ENCODE results near the gene RNU6-1. TPM values are rescaled to one million over a fixed set of nuclear protein-coding genes. Genes with fewer than 3 reads are reported as not detected.

Gene RNU6-1
- polyA plus RNA-seq, 1 of the 3 experiments (the other 2 are of a cell fraction): not detected

DNA sequence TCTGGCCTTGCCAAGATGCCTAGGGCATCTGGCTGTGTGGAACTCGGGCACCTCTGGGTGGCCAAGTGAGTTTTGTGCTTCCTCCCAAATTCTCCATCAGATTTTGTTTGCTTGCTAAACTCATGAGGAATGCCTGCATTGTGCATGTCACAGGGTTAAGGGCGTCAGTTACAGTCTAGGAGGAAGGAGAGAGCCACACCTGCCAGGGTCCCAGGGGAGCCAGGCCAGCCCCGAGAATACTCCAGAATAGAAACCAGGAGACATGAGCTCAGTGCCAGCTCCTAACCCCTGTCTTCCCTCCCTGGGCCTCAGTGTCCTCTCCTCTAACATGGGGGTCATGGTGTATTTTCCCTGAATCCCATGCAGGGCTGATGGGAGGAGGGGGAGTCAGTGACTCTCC, 36.5 kb downstream of the RNU6-1 start:
- Histone ChIP-seq H3K27ac (ENCODE audit: low read depth in 2 of 2, low read length in 1 of 2) (no peak overlapping the region), H3F3A (replicated peaks; ENCODE audit: insufficient read depth) (no peaks in the 10 kb centered on the region), H3K9ac (no peak overlapping the region), H3K27me3 (ENCODE audit: insufficient read depth) (no peaks in the 10 kb centered on the region), H3K36me3 (replicated peaks in 1 of 2; ENCODE audit: control insufficient read depth in 1 of 2, insufficient read depth in 2 of 2, low read length in 1 of 2) (no peaks in the 10 kb centered on the region), H3K4me1 (ENCODE audit: control insufficient read depth in 1 of 2, insufficient read depth in 2 of 2, low read depth in 1 of 2, low read length in 1 of 2) (peaks cover 0 to 8% of the 10 kb centered on the region in 2 experiments; a peak in 1 of 4 replicates), H3K4me3 (ENCODE audit: low read depth in 2 of 2, low read length in 1 of 2) (no peak overlapping the region), H2AFZ (ENCODE audit: low read depth) (no peak overlapping the region), H4K20me1 (ENCODE audit: insufficient read depth) (no peaks in the 10 kb centered on the region), H3K9me3 (no peaks in the 10 kb centered on the region), H3K79me2 (ENCODE audit: insufficient read depth) (no peaks in the 10 kb centered on the region), H3K4me2 (no peak overlapping the region), H3K9me2 (no peaks in the 10 kb centered on the region)
- POLR2A ChIA-PET: no interaction called here
- CTCF ChIA-PET: no interaction called here
- TF ChIP-seq SMC3 (IDR thresholded peaks at IDR 0.05; ENCODE audit: low read depth, low read length) (no peak), CTCF (IDR thresholded peaks at IDR 0.05) (no peak), ZBTB33 (IDR thresholded peaks at IDR 0.05; ENCODE audit: borderline replicate concordance, low read depth) (no peak), FOXJ3 (CRISPR knock-in tag; IDR thresholded peaks at IDR 0.05) (no peak), IRF3 (IDR thresholded peaks at IDR 0.05; ENCODE audit: low read depth, low read length) (no peak), RAD21 (IDR thresholded peaks at IDR 0.05; ENCODE audit: low read length) (no peak), ELF1 (IDR thresholded peaks at IDR 0.05) (no peak), POLR2AphosphoS5 (IDR thresholded peaks at IDR 0.05; ENCODE audit: low read depth, low read length) (no peak), GABPA (IDR thresholded peaks at IDR 0.05; ENCODE audit: low read depth) (no peak), EZH2phosphoT487 (IDR thresholded peaks at IDR 0.05; ENCODE audit: borderline replicate concordance, low read depth) (no peak), MEF2A (IDR thresholded peaks at IDR 0.05; ENCODE audit: borderline replicate concordance, low read depth) (no peak), JUND (IDR thresholded peaks at IDR 0.05) (no peak), NFIC (IDR thresholded peaks at IDR 0.05; ENCODE audit: borderline replicate concordance) (no peak), FOSL2 (IDR thresholded peaks at IDR 0.05; ENCODE audit: borderline replicate concordance, low read depth) (no peak), RFX5 (IDR thresholded peaks at IDR 0.05; ENCODE audit: low read length) (no peak), TEAD4 (IDR thresholded peaks at IDR 0.05; ENCODE audit: borderline replicate concordance, insufficient read depth) (no peak)
- TF ChIP-seq, protein P1, sequence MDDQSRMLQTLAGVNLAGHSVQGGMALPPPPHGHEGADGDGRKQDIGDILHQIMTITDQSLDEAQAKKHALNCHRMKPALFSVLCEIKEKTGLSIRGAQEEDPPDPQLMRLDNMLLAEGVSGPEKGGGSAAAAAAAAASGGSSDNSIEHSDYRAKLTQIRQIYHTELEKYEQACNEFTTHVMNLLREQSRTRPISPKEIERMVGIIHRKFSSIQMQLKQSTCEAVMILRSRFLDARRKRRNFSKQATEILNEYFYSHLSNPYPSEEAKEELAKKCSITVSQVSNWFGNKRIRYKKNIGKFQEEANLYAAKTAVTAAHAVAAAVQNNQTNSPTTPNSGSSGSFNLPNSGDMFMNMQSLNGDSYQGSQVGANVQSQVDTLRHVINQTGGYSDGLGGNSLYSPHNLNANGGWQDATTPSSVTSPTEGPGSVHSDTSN (IDR thresholded peaks at IDR 0.05): no peak
- TF ChIP-seq, protein P2, sequence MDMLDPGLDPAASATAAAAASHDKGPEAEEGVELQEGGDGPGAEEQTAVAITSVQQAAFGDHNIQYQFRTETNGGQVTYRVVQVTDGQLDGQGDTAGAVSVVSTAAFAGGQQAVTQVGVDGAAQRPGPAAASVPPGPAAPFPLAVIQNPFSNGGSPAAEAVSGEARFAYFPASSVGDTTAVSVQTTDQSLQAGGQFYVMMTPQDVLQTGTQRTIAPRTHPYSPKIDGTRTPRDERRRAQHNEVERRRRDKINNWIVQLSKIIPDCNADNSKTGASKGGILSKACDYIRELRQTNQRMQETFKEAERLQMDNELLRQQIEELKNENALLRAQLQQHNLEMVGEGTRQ (IDR thresholded peaks at IDR 0.05; ENCODE audit: borderline replicate concordance, low read depth, low read length): no peak
- no peak for DNase-seq
- WGBS (ENCODE audit: low lambda C conversion rate): 81% methylated on average over 3 of the region's 3 CpGs

Data from SK-N-SH (cell line).